Muscle of leg (tissue), 11 donors: Measurements from ENCODE around the gene SHISA8. TPM values are rescaled to one million over a fixed set of nuclear protein-coding genes. Genes with fewer than 3 reads are reported as not detected.

Source experiments
- DNase-seq: peaks from one replicate; pipeline ENCODE4 v3.0.0; 2013
- H3K27ac ChIP-seq: one replicate; pipeline ENCODE4 v1.5.1; 2013; ENCODE audit warnings: mild to moderate bottlenecking, low read length, control low read depth
- H3K27me3 ChIP-seq: one replicate; pipeline ENCODE4 v1.6.1; 2013; ENCODE audit warnings: low read length; ENCODE audit not compliant: control insufficient read depth, insufficient read depth
- H3K36me3 ChIP-seq: one replicate; pipeline ENCODE4 v1.6.1; 2013; ENCODE audit warnings: low read length; ENCODE audit not compliant: control insufficient read depth, insufficient read depth
- H3K4me1 ChIP-seq: one replicate; pipeline ENCODE4 v1.6.1; 2013; ENCODE audit warnings: low read length; ENCODE audit not compliant: control insufficient read depth, insufficient read depth
- H3K4me3 ChIP-seq: one replicate; pipeline ENCODE4 v1.5.1; 2013; ENCODE audit warnings: low read length, control low read depth
- H3K9me3 ChIP-seq: replicated peaks from 2 replicates; pipeline ENCODE4 v1.6.1; 2013; ENCODE audit warnings: low read depth, low read length; ENCODE audit not compliant: control insufficient read depth
- WGBS: methylation state at CpG from one replicate; pipeline ENCODE4 v1.1.5; 2013; ENCODE audit warnings: missing lambda C conversion rate; ENCODE audit not compliant: insufficient coverage; 5-methylcytosine and 5-hydroxymethylcytosine counted together
- polyA plus RNA-seq, 8 donors: library from polyadenylated mRNA; unstranded; fragments of 120-200 nt; gene quantifications; one replicate each; pipeline versions ENCODE4 v1.2.1 to v1.2.3, GENCODE V29; 2013; ENCODE audit warnings: inconsistent platforms in 1 of 8, low replicate concordance in 1 of 8; ENCODE audit not compliant: insufficient read length in 8 of 8, insufficient read depth in 1 of 8
- total RNA-seq: library from RNA; stranded (reverse); fragments of 120-200 nt; gene quantifications from one replicate; pipeline ENCODE4 v1.2.4, GENCODE V29; 2013

Gene SHISA8
- total and polyA plus RNA-seq, 9 donors, result 0.09 to 0.39 (median 0.20) TPM; not detected in 1

DNA sequence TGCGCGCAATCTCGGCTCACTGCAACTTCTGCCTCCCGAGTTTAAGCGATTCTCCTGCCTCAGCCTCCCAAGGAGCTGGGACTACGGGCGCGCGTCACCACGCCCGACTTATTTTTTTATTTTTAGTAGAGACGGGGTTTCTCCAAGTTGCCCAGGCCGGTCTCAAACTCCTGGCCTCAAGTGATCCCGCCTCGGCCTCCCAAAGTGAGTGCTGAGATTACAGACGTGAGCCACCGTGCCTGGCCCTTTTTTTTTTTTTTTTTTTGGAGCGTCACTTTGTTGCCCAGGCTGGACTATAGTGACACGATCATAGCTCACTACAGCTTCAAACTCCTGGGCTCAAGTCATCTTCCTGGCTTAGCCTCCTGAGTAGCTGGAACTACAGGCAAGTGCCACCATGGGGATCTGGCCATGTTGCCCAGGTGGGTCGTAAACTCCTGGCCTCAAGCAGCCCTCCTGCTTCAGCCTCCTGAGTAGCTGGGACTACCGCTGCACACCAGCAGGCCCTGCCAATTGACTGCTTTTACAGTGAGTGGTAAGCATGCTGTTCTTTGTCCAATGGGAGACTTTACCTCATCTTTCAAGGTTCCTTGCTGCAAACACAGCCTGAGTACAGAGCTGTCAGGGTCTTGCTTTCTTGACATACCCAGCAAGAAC, 32.7 kb upstream of the SHISA8 start:
- Histone ChIP-seq H3K9me3 (no peaks in the 10 kb centered on the region), H3K27ac (peak overlapping the region; percentile 77), H3K27me3 (no peaks in the 10 kb centered on the region), H3K4me1 (peaks cover 17% of the 10 kb centered on the region), H3K36me3 (peaks cover 2% of the 10 kb centered on the region), H3K4me3 (peak overlapping the region; percentile 78)
- 46% methylated on average over 10 of the region's 21 CpGs for WGBS
- no peak for DNase-seq

DNA sequence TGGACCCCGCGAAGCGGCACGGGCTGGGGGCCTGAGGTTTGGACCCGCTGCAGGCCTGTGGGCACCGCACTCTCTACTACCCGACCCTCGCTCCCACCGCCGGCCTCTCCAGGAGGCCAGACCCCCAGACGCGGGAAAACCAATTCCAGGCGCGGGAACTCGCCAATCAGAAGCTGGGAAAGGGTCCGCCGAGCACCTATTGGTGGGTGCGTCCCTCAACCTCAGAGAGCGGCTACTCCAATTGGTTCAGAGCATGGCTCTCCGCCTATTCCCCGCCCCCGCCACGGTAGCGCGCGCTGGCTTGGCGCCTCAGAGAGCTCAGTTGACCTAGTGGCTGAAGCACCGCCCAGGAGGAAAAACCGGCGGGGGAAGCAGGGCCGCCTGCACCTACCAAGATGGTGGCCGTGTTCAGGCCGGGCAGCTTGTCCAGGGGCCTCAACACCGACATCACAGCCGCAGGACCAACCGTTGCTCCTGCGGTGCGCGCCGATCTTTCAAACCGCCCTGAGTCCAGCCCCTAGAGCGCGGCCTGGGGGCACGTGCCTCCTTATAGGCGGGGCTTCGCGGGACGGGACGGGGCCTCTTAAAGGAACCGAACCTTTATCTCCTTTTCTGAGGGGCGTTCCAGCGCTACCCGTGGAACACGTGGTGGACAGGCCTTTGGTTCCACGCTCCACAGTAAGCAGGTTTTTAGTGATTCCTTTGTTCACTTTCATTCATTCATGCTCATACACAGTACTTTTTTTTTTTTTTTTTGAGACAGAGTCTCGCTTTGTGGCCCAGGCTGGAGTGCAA, 32.0 kb upstream of the SHISA8 start, which contains the start of gene CENPM:
Gene CENPM, minus strand, starts transcription at position 524 of the 795 bp plus-strand sequence. Its CDS starts 76 bp downstream, at position 448.
- Histone ChIP-seq H3K4me3 (peak within 1 kb of the TSS; percentile 78), H3K4me1 (peaks cover 17% of the 10 kb centered on the region), H3K9me3 (no peaks in the 10 kb centered on the region), H3K27me3 (no peaks in the 10 kb centered on the region), H3K36me3 (peaks cover 7% of the 10 kb centered on the region), H3K27ac (peak within 1 kb of the TSS; percentile 77)
- under 1% methylated on average over 52 of the region's 56 CpGs for WGBS
- DNase-seq, result peak; percentile 98

DNA sequence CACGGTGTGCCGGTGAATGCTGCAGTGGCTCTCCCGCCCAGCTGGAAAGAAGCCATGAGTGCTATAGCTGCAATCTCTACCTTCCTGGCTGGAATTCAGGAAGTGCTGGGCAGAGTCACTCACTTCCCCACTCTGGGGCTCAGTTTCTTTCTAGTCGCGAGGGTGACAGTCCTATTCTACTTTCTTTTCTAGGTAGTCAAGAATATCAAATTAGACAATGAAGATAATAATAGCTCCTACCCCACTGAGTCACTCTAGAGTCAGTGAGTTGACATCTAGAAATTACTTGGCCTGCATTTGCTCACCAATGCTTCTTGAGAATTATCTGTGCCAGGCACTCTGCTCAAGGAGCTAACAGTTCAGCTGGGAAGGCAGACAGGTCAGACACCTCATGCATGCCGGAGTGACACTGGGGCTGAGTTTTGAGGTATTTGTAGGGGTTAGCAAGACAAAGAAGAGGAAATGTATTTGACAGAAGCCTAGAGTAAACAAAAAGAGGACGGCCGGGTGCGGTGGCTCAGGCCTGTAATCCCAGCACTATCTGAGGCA, 28.9 kb upstream of the SHISA8 start:
- no peak overlapping the region for H3K27ac ChIP-seq
- peaks cover 12% of the 10 kb centered on the region for H3K36me3 ChIP-seq
- H3K4me1 ChIP-seq, result peaks cover 33% of the 10 kb centered on the region
- no peak overlapping the region for H3K4me3 ChIP-seq
- DNase-seq, result no peak
- H3K9me3 ChIP-seq, result no peaks in the 10 kb centered on the region
- 74% methylated on average over 4 of the region's 9 CpGs for WGBS
- no peaks in the 10 kb centered on the region for H3K27me3 ChIP-seq

DNA sequence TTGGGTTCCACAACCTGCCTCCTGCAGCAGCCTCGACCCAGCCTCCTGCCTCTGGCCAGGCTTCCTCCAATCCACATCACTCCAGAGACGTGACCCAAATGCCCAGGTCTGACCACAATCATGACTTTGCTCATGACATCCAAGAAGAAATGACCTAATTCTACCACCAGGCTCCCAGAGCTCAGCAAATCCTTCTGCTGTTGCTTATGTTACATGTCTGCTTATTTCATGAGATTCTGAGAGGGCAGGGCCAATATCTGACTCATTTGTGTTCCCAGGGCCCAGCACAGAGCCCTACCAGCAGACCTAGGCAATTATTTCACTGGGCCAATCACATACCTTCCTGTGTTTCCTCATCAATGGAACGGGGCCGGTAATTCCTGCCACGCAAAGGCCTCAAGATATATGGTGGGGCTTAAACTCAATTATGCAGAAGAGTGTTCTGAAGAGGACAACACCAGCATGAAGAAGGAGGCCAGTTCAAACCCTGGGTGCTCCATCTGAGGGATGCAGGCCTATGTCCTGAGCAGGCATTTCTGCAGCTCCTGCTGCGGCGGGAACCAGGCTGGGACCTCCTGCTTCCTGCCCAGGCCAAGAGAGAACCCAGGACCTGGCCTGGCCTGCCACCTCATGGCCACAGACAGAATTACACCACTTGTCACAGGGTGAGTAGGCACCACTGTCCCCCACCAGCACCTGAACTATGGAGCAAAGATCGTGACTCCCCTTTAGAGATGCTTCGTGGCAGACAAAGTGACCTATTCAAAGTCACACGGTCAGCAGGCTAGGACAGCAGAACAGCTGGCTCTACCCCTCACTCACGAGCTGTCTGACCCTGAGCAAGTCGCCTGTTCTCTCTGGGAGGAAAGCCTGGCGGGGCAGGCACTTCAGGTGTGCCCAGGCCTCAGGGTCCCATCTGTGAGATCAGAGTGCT, 26.2 kb upstream of the SHISA8 start:
- WGBS, result 51% methylated on average over 13 of the region's 13 CpGs

DNA sequence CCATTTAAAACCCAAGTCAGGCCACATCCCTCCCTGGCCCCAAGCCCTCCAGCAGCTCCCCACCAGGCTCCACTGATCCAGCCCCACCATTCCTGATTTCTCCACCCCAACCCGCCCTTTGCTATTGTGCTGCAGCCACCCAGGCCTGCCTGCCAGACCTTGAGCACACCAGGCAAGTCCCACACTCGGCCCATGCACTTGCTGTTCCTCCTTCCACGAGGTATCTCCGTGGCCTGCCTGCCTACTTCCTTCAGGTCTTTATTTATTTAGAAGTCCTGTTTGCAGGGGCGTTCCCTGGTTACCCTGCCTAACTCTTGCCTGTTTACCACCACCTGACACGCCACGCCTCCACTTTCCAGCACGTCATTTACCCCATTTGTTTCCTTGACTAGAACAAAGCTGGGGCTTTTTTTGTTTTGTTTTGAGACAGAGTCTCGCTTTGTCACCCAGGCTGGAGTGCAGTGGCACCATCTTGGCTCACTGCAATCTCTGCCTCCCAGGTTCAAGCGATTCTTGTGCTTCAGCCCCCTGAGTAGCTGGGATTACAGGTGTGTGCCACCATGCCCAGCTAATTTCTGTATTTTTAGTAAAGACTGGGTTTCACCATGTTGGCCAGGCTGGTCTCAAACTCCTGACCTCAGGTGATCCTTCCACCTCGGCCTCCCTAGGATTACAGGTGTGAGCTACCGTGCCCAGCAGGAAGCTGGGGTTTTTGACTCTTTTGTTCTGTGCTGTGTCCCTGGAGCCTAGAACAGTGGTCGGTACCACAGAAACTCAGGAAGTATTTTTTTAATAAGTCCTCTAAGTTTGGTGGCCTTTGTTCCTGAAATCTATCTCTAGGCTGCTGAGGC, 25.3 kb upstream of the SHISA8 start:
- peaks cover 20% of the 10 kb centered on the region for H3K4me1 ChIP-seq
- H3K4me3 ChIP-seq, result no peak overlapping the region
- H3K27ac ChIP-seq, result no peak overlapping the region
- 86% methylated on average over 9 of the region's 13 CpGs for WGBS
- H3K27me3 ChIP-seq, result no peaks in the 10 kb centered on the region
- H3K36me3 ChIP-seq, result peaks cover 16% of the 10 kb centered on the region
- DNase-seq, result no peak
- no peaks in the 10 kb centered on the region for H3K9me3 ChIP-seq

More for the DNA sequence above, 26.2 kb upstream of the SHISA8 start:
- DNase-seq, result peak; percentile 84
- Histone ChIP-seq H3K27ac (no peak overlapping the region), H3K27me3 (no peaks in the 10 kb centered on the region), H3K4me1 (peaks cover 27% of the 10 kb centered on the region), H3K9me3 (no peaks in the 10 kb centered on the region), H3K4me3 (no peak overlapping the region), H3K36me3 (peaks cover 16% of the 10 kb centered on the region)

DNA sequence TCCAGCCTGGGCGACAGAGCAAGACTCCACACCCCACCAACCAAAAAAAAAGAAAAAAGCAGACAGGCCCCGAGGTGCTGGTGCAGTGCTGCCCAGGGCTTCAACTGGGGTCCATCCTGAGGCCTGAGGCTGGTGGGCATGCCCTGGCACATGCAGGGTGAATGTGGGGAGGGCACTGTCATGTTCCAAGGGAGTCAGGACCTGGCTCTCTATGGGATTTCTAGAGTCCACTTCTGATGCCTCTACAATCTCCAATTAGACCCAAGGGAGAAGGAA, 22.0 kb upstream of the SHISA8 start:
- no peak for DNase-seq
- H3K27ac ChIP-seq, result no peak overlapping the region
- H3K27me3 ChIP-seq, result no peaks in the 10 kb centered on the region
- peaks cover 20% of the 10 kb centered on the region for H3K4me1 ChIP-seq
- no peak overlapping the region for H3K4me3 ChIP-seq
- peaks cover 9% of the 10 kb centered on the region for H3K36me3 ChIP-seq
- no peaks in the 10 kb centered on the region for H3K9me3 ChIP-seq
- 60% methylated on average over 1 of the region's 2 CpGs for WGBS

DNA sequence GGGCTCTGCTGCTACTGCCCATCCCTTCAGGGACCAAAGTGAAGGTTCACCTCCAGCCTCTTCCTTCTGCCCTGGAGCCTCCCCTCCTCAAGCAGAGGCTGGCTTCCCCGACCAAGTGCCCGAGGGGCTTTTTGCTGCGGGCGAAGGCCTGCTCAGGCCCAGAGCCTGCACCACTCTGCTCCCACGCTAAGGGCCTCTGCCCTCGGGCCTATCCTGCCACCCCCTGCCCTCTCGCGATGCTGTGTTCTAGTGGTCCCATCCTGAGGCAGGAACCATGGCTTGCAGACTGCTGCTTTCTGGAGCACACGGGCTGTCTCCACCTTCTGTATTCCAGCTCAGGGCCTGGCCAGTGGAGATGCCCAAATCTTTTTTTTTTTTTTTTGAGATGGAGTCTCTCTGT, 20.6 kb upstream of the SHISA8 start:
- WGBS, result 89% methylated on average over 7 of the region's 9 CpGs
- Histone ChIP-seq H3K4me3 (no peak overlapping the region), H3K36me3 (peaks cover 3% of the 10 kb centered on the region), H3K9me3 (no peaks in the 10 kb centered on the region), H3K27me3 (no peaks in the 10 kb centered on the region), H3K4me1 (peaks cover 16% of the 10 kb centered on the region), H3K27ac (no peak overlapping the region)
- DNase-seq, result no peak

DNA sequence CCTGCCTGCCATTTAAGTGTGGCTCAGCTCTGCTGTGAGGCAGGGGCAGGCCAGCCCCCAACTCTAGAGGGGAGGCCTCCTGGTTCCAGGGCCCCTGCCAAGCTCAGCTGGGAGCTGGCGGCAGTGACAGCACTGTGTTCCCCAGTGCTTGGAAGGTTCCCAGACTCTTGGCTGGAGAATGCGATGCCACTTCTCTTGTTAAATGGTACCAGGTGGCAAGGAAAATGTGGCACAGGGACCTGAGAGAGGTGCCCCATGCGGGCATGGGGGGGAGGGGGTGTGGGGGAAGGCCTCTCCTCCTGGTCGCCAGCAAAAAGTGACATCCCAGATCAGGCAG, 20.1 kb upstream of the SHISA8 start:
- Histone ChIP-seq H3K4me3 (no peak overlapping the region), H3K27ac (no peak overlapping the region), H3K36me3 (peaks cover 3% of the 10 kb centered on the region), H3K27me3 (no peaks in the 10 kb centered on the region), H3K4me1 (peaks cover 14% of the 10 kb centered on the region), H3K9me3 (no peaks in the 10 kb centered on the region)
- 69% methylated on average over 2 of the region's 4 CpGs for WGBS
- DNase-seq, result no peak

DNA sequence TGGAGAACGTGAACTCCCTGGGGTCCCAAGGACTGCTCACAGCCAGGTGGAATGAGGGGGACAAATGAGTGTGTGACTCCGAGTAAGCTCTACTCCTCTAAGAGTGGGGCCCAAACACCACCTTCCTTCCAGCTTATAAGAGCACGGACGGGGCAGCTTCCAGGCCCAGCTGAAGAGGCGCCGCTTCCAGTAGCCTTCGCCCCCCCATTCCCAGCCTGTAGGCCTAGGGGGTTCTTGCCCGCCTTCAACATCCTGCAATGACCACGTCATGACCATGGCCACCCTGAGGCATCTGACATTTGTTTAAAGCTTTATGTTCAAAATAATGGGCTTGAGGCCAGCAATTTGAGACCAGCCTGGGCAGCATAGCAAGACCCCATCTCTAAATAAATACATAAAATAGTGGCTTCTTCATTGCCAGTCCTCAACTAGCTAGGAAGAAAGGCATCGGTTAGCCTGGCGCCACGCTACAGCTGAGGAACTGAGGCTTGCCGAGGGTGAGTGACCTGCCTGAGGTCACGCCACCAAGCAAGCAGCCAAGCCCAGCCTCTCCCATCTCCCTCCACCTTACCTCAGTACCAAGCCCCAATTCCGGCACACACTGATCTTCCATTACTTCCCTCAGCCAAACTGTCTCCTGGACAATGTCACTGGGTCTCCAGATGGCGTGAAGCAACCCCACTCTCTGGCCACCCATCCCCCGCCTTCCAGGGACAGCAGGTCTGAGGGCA, 19.6 kb upstream of the SHISA8 start:
- Histone ChIP-seq H3K4me3 (no peak overlapping the region), H3K4me1 (peaks cover 13% of the 10 kb centered on the region), H3K27me3 (no peaks in the 10 kb centered on the region), H3K9me3 (no peaks in the 10 kb centered on the region), H3K36me3 (peaks cover 3% of the 10 kb centered on the region), H3K27ac (no peak overlapping the region)
- 89% methylated on average over 11 of the region's 17 CpGs for WGBS
- DNase-seq, result no peak
